Neural progenitor cell (in vitro differentiated cells): ENCODE data around the gene CIC.

Experiments used
- CTCF ChIP-seq: fragments of 200-600 bp; sonication (generic); IDR thresholded peaks from 2 replicates; pipeline ENCODE4 v1.5.1; 2017; ENCODE audit warnings: antibody characterized with exemption, mild to moderate bottlenecking
- EZH2phosphoT487 ChIP-seq: fragments of 200-600 bp; sonication (generic); IDR thresholded peaks from 2 replicates; pipeline ENCODE4 v1.6.1; 2017; ENCODE audit warnings: antibody characterized with exemption

DNA sequence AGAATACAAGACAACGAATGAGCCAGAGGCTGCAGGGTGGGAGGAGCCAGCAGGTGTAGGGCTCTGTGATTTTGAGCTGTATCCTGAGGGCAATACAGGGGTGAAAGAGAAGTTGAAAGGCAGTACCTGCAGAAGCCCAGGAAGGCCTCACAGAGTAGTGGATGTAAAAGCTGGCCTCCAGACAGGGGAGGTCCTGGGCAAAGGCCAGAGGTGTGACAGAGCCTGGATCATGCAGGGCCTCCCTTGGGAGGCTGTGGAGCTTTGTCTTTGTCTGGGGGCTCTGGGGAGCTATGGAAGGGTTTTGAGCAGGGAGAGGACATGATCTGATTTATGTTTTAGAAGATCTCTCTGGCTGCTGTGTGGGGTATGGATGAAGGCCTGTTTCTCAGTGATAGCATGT is 59.1 kb downstream of the CIC start:
- no peak for TF ChIP-seq CTCF
- TF ChIP-seq EZH2phosphoT487 = no peak
